Subcutaneous abdominal adipose tissue (tissue), 5 donors: ENCODE results near the gene SUCLG1.

Experiments used
- H3K27ac ChIP-seq: one replicate; pipeline ENCODE4 v1.7.0; 2013; ENCODE audit warnings: low read depth, mild to moderate bottlenecking, inconsistent platforms, low read length, moderate library complexity
- H3K27me3 ChIP-seq, 5 donors: one replicate each; pipeline ENCODE4 v1.7.0; 2013; ENCODE audit warnings: low read length in 5 of 5, inconsistent platforms in 1 of 5; ENCODE audit not compliant: control insufficient read depth in 5 of 5, insufficient read depth in 4 of 5
- H3K36me3 ChIP-seq, 5 donors: one replicate each; pipeline ENCODE4 v1.7.0; 2013; ENCODE audit warnings: low read length in 5 of 5; ENCODE audit not compliant: control insufficient read depth in 5 of 5, insufficient read depth in 5 of 5
- H3K4me1 ChIP-seq, 5 donors: one replicate each; pipeline ENCODE4 v1.7.0; 2013; ENCODE audit warnings: low read length in 5 of 5, mild to moderate bottlenecking in 3 of 5, moderate library complexity in 1 of 5; ENCODE audit not compliant: control insufficient read depth in 5 of 5, insufficient read depth in 5 of 5
- H3K4me3 ChIP-seq, 5 donors: one replicate each; pipeline ENCODE4 v1.7.0; 2013; ENCODE audit warnings: low read length in 5 of 5, low read depth in 1 of 5
- H3K9ac ChIP-seq, 5 donors: one replicate each; pipeline ENCODE4 v1.7.0; 2013; ENCODE audit warnings: low read length in 5 of 5, mild to moderate bottlenecking in 4 of 5, moderate library complexity in 3 of 5
- H3K9me3 ChIP-seq, 5 donors: one replicate each; pipeline ENCODE4 v1.7.0; 2013; ENCODE audit warnings: low read length in 5 of 5; ENCODE audit not compliant: control insufficient read depth in 5 of 5
- donor health status: healthy.
- donor health status: healthy.
- donor health status: healthy.
- donor health status: healthy.
- donor health status: healthy.

SUCLG1 gene

GRCh38 chr2:84373866-84374265 lies 85.2 kb downstream of the SUCLG1 start:
- Histone ChIP-seq H3K4me3 (no peak overlapping the region), H3K36me3 (no peaks in the 10 kb centered on the region), H3K9me3 (peaks cover 0 to under 1% (median 0%) of the 10 kb centered on the region in 5 donors), H3K4me1 (no peaks in the 10 kb centered on the region), H3K27ac (no peak overlapping the region), H3K9ac (no peak overlapping the region), H3K27me3 (no peaks in the 10 kb centered on the region)
